H1 (cell line): Measurements from ENCODE around the gene PLCB4. TPM values are rescaled to one million over a fixed set of nuclear protein-coding genes. Genes with fewer than 3 reads are reported as not detected.

Source experiments
- polyA plus RNA-seq, 7 experiments: library from polyadenylated mRNA; depleted of rRNA in 3 of 7; stranded (reverse) in 5 of 7; unstranded in 2 of 7; fragments of >200 nt in 5 of 7; fragments of 200-250 nt in 2 of 7; gene quantifications; 1 replicate in 5 of 7; 2 replicates in 1 of 7; 4 replicates in 1 of 7; pipeline versions ENCODE4 v1.2.1 to v1.2.3, GENCODE V29; 2011 to 2013; ENCODE audit warnings: missing spikeins in 2 of 7, mixed read lengths in 2 of 7
- total RNA-seq: library from RNA; stranded (reverse); fragmentation: NEBNext Ultra II Directional; extraction: Animal tissue kit (Norgen Biotek cat#: 25700); gene quantifications from 2 replicates; pipeline ENCODE4 v1.2.1, GENCODE V29; 2021
- TF ChIP-seq, protein P1 (sequence below): fragments of 300-600 bp; sonication (generic); IDR thresholded peaks from 2 replicates; pipeline ENCODE4 v1.7.1; 2012; ENCODE audit warnings: low read length, moderate library complexity, mild to moderate bottlenecking, inconsistent platforms; ENCODE audit not compliant: insufficient replicate concordance

Gene PLCB4
- total and polyA plus RNA-seq, 2 of the 8 experiments (the other 6 are each of a cell fraction or from before 2014, with no cell fraction given), result 3.2 to 14.1 TPM

DNA sequence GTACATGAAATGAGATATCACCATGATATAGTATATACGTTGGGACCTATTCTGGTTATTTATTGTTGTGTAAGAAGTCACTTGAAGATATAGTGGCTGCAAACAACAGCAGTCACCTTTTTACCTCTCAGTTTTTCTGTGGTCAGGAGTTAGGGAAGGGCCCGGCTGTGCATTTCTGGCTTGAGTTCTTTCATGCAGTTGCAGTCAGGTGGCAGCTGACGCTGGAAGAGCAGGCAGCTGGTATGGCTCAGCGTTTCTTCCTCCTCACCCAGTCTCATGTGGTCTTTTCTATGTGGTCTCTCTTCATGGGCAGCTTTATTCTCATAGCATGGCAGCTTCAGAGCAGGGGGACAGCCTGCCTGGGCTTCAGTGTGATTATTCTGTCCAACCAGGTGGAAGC is 154.4 kb downstream of the PLCB4 start (continued):
- TF ChIP-seq, protein P1, sequence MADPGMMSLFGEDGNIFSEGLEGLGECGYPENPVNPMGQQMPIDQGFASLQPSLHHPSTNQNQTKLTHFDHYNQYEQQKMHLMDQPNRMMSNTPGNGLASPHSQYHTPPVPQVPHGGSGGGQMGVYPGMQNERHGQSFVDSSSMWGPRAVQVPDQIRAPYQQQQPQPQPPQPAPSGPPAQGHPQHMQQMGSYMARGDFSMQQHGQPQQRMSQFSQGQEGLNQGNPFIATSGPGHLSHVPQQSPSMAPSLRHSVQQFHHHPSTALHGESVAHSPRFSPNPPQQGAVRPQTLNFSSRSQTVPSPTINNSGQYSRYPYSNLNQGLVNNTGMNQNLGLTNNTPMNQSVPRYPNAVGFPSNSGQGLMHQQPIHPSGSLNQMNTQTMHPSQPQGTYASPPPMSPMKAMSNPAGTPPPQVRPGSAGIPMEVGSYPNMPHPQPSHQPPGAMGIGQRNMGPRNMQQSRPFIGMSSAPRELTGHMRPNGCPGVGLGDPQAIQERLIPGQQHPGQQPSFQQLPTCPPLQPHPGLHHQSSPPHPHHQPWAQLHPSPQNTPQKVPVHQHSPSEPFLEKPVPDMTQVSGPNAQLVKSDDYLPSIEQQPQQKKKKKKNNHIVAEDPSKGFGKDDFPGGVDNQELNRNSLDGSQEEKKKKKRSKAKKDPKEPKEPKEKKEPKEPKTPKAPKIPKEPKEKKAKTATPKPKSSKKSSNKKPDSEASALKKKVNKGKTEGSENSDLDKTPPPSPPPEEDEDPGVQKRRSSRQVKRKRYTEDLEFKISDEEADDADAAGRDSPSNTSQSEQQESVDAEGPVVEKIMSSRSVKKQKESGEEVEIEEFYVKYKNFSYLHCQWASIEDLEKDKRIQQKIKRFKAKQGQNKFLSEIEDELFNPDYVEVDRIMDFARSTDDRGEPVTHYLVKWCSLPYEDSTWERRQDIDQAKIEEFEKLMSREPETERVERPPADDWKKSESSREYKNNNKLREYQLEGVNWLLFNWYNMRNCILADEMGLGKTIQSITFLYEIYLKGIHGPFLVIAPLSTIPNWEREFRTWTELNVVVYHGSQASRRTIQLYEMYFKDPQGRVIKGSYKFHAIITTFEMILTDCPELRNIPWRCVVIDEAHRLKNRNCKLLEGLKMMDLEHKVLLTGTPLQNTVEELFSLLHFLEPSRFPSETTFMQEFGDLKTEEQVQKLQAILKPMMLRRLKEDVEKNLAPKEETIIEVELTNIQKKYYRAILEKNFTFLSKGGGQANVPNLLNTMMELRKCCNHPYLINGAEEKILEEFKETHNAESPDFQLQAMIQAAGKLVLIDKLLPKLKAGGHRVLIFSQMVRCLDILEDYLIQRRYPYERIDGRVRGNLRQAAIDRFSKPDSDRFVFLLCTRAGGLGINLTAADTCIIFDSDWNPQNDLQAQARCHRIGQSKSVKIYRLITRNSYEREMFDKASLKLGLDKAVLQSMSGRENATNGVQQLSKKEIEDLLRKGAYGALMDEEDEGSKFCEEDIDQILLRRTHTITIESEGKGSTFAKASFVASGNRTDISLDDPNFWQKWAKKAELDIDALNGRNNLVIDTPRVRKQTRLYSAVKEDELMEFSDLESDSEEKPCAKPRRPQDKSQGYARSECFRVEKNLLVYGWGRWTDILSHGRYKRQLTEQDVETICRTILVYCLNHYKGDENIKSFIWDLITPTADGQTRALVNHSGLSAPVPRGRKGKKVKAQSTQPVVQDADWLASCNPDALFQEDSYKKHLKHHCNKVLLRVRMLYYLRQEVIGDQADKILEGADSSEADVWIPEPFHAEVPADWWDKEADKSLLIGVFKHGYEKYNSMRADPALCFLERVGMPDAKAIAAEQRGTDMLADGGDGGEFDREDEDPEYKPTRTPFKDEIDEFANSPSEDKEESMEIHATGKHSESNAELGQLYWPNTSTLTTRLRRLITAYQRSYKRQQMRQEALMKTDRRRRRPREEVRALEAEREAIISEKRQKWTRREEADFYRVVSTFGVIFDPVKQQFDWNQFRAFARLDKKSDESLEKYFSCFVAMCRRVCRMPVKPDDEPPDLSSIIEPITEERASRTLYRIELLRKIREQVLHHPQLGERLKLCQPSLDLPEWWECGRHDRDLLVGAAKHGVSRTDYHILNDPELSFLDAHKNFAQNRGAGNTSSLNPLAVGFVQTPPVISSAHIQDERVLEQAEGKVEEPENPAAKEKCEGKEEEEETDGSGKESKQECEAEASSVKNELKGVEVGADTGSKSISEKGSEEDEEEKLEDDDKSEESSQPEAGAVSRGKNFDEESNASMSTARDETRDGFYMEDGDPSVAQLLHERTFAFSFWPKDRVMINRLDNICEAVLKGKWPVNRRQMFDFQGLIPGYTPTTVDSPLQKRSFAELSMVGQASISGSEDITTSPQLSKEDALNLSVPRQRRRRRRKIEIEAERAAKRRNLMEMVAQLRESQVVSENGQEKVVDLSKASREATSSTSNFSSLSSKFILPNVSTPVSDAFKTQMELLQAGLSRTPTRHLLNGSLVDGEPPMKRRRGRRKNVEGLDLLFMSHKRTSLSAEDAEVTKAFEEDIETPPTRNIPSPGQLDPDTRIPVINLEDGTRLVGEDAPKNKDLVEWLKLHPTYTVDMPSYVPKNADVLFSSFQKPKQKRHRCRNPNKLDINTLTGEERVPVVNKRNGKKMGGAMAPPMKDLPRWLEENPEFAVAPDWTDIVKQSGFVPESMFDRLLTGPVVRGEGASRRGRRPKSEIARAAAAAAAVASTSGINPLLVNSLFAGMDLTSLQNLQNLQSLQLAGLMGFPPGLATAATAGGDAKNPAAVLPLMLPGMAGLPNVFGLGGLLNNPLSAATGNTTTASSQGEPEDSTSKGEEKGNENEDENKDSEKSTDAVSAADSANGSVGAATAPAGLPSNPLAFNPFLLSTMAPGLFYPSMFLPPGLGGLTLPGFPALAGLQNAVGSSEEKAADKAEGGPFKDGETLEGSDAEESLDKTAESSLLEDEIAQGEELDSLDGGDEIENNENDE, result no peak
